Activated CD8-positive, alpha-beta T cell treated with anti-CD3 and anti-CD28 coated beads for 36 hours (primary cell): ENCODE data around the gene NUMBL. TPM values are rescaled to one million over a fixed set of nuclear protein-coding genes. Genes with fewer than 3 reads are reported as not detected.

Experiments
- ATAC-seq: fragments of 200-7000 bp; cut with Tn5 transposase; one replicate; pipeline ENCODE4 v1.10.0; 2021; ENCODE audit warnings: mild to moderate bottlenecking, moderate library complexity
- CTCF ChIA-PET: fragments of 350-600 bp; sonication (Branson Sonifier 250); formaldehyde crosslinking; loops from one replicate; lab custom pipeline; 2021; ENCODE audit warnings: antibody characterized with exemption; lab: Charles Lee
- POLR2A ChIA-PET: fragments of 350-600 bp; sonication (Branson Sonifier 250); formaldehyde crosslinking; loops from one replicate; lab custom pipeline; 2021; ENCODE audit warnings: antibody characterized with exemption; lab: Charles Lee
- DNase-seq: peaks from one replicate; pipeline ENCODE4 v3.0.0-alpha.2; 2020
- H3K27ac Mint-ChIP-seq: one replicate; pipeline ENCODE4 v1.8.0; 2021; ENCODE audit warnings: mild to moderate bottlenecking, mixed read lengths
- H3K27me3 Mint-ChIP-seq: one replicate; pipeline ENCODE4 v1.8.0; 2021; ENCODE audit warnings: mixed read lengths
- H3K36me3 Mint-ChIP-seq: one replicate; pipeline ENCODE4 v1.8.0; 2021; ENCODE audit warnings: low read depth, mixed read lengths
- H3K4me1 Mint-ChIP-seq: one replicate; pipeline ENCODE4 v1.8.0; 2021; ENCODE audit warnings: low read depth, mixed read lengths
- H3K4me3 Mint-ChIP-seq: one replicate; pipeline ENCODE4 v1.8.0; 2021; ENCODE audit warnings: mild to moderate bottlenecking, moderate library complexity, mixed read lengths
- H3K9me3 Mint-ChIP-seq: one replicate; pipeline ENCODE4 v1.8.0; 2021; ENCODE audit warnings: mixed read lengths
- intact Hi-C: fragments of 100-400 bp; cut with micrococcal nuclease; formaldehyde crosslinking; loops from one replicate; pipeline ENCODE4 v1.10.0; 2022
- total RNA-seq, 2 experiments: library from RNA; stranded (reverse); gene quantifications; one replicate each; pipeline ENCODE4 v1.2.3, GENCODE V29; 2021
- TF ChIP-seq, protein P1 (sequence below): fragments of 200-600 bp; IDR thresholded peaks from one replicate; pipeline ENCODE4 v1.8.0; 2022; ENCODE audit warnings: antibody characterized with exemption, mild to moderate bottlenecking

NUMBL gene
- total RNA-seq, 2 experiments from 2014 or later, result 13.7 to 17.7 TPM

DNA sequence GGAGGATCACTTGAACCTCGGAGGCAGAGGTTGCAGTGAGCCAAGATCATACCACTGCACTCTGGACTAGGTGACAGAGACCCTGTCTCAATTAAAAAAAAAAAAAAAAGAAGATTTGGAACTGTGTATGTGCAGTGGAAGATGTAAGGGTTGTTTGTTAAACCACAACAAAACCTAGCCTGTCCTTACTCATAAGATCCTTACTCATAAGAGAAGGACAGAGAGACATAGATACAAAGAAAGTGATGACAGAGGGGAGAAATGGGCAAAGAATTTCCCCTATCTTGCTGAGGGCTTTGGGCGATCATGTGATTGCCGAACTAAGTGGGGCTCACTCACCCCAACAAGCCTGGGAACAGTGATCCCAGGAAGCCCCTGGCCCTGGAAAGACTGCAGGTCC is 34.4 kb upstream of the NUMBL start:
- intact Hi-C loops, result no loop called here
- no peak overlapping the region for H3K4me3 Mint-ChIP-seq
- TF ChIP-seq, protein P1, sequence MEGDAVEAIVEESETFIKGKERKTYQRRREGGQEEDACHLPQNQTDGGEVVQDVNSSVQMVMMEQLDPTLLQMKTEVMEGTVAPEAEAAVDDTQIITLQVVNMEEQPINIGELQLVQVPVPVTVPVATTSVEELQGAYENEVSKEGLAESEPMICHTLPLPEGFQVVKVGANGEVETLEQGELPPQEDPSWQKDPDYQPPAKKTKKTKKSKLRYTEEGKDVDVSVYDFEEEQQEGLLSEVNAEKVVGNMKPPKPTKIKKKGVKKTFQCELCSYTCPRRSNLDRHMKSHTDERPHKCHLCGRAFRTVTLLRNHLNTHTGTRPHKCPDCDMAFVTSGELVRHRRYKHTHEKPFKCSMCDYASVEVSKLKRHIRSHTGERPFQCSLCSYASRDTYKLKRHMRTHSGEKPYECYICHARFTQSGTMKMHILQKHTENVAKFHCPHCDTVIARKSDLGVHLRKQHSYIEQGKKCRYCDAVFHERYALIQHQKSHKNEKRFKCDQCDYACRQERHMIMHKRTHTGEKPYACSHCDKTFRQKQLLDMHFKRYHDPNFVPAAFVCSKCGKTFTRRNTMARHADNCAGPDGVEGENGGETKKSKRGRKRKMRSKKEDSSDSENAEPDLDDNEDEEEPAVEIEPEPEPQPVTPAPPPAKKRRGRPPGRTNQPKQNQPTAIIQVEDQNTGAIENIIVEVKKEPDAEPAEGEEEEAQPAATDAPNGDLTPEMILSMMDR, result no peak
- no peaks in the 10 kb centered on the region for H3K9me3 Mint-ChIP-seq
- no peaks in the 10 kb centered on the region for H3K27me3 Mint-ChIP-seq
- ChIA-PET POLR2A (interaction anchor here (1.0 kb wide), 1 partner anchor 9 kb away, joined by 3 read pairs; no protein-coding TSS in a partner anchor), CTCF (interaction anchor here (1.5 to 1.8 kb wide), 2 partner anchors 91 to 95 kb away, joined by 4 to 7 read pairs; no protein-coding TSS in a partner anchor)
- peak overlapping the region; percentile 57 for H3K27ac Mint-ChIP-seq
- peaks cover 30% of the 10 kb centered on the region for H3K4me1 Mint-ChIP-seq
- DNase-seq (no peak), ATAC-seq (peak; percentile 80)
- peaks cover 38% of the 10 kb centered on the region for H3K36me3 Mint-ChIP-seq

GRCh38 chr19:40724315-40724714 is 33.9 kb upstream of the NUMBL start:
- Mint-ChIP-seq H3K4me3 (no peak overlapping the region), H3K9me3 (no peaks in the 10 kb centered on the region), H3K27me3 (no peaks in the 10 kb centered on the region), H3K27ac (no peak overlapping the region), H3K4me1 (peaks cover 35% of the 10 kb centered on the region), H3K36me3 (peaks cover 38% of the 10 kb centered on the region)
- ChIA-PET CTCF (interaction anchor here (1.8 kb wide), 1 partner anchor 90 kb away, joined by 7 read pairs; no protein-coding TSS in a partner anchor), POLR2A (interaction anchor here (1.0 kb wide), 1 partner anchor 9 kb away, joined by 3 read pairs; no protein-coding TSS in a partner anchor)
- intact Hi-C loops, result no loop called here
- ATAC-seq, result no peak
- TF ChIP-seq, protein P1, result no peak
- no peak for DNase-seq

GRCh38 chr19:40723661-40724254 is 33.3 kb upstream of the NUMBL start:
- intact Hi-C loops, result no loop called here
- Mint-ChIP-seq H3K27me3 (no peaks in the 10 kb centered on the region), H3K27ac (no peak overlapping the region), H3K4me1 (peaks cover 36% of the 10 kb centered on the region), H3K36me3 (peaks cover 38% of the 10 kb centered on the region), H3K4me3 (no peak overlapping the region), H3K9me3 (no peaks in the 10 kb centered on the region)
- TF ChIP-seq, protein P1, result no peak
- ATAC-seq (no peak), DNase-seq (no peak)
- POLR2A ChIA-PET, result interaction anchor here (0.6 kb wide), 1 partner anchor 29 kb away, joined by 3 read pairs; no protein-coding TSS in a partner anchor
- CTCF ChIA-PET, result no interaction called here

GRCh38 chr19:40721936-40722661 is 31.6 kb upstream of the NUMBL start:
- intact Hi-C loops, result no loop called here
- Mint-ChIP-seq H3K4me1 (peaks cover 40% of the 10 kb centered on the region), H3K9me3 (no peaks in the 10 kb centered on the region), H3K36me3 (peaks cover 31% of the 10 kb centered on the region), H3K27ac (no peak overlapping the region), H3K27me3 (no peaks in the 10 kb centered on the region), H3K4me3 (no peak overlapping the region)
- no peak for ATAC-seq
- TF ChIP-seq, protein P1, result no peak
- ChIA-PET POLR2A (interaction anchor here (0.8 to 0.9 kb wide), 2 partner anchors 19 to 48 kb away, joined by 3 to 4 read pairs; no protein-coding TSS in a partner anchor), CTCF (interaction anchor here (0.6 to 2.4 kb wide), 4 partner anchors 22 to 87 kb away, joined by 3 to 8 read pairs (median 4); no protein-coding TSS in a partner anchor)
- DNase-seq, result no peak
